GM12891 (cell line): ENCODE measurements around the gene BTBD9.

ENCODE experiments used
- PAX5 ChIP-seq: IDR thresholded peaks from 2 replicates; pipeline ENCODE4 v1.6.1; 2011; ENCODE audit warnings: low read length, moderate library complexity, mild to moderate bottlenecking; ENCODE audit not compliant: insufficient read depth, severe bottlenecking
- POLR2A ChIP-seq: IDR thresholded peaks from 2 replicates; pipeline ENCODE4 v1.6.1; 2011; ENCODE audit warnings: low read depth, low read length, control low read depth
- POLR2AphosphoS5 ChIP-seq: IDR thresholded peaks from 2 replicates; pipeline ENCODE4 v1.6.1; 2011; ENCODE audit warnings: low read depth, low read length, control low read depth
- SPI1 ChIP-seq: IDR thresholded peaks from 2 replicates; pipeline ENCODE4 v1.6.1; 2011; ENCODE audit warnings: low read depth, low read length, control low read depth
- TAF1 ChIP-seq: IDR thresholded peaks from 2 replicates; pipeline ENCODE4 v1.6.1; 2011; ENCODE audit warnings: low read depth, low read length, control low read depth

DNA sequence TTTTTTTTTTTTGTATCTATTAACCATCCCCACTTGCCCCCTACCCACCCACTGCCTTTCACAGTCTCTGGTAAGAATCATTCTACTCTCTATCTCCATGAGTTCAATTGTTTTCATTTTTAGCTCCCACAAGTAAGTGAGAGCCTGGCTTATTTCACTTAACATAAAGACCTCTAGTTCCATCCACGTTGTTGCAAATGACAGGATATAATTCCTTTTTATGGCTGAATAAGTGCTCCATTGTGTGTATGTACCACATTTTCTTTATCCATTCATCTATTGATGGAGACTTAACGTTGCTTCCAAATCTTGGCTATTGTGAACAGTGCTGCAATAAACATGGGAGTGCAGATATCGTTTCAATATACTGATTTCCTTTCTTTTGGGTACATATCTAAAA is 328.5 kb downstream of the BTBD9 start:
- TF ChIP-seq POLR2AphosphoS5 (no peak), POLR2A (no peak), SPI1 (no peak), TAF1 (no peak), PAX5 (no peak)
